CD4-positive, alpha-beta T cell treated with Interleukin-4 for 4 hours (primary cell): ENCODE measurements around the gene SLC6A1.

Experiments used
- DNase-seq: peaks from one replicate; pipeline ENCODE4 v3.0.0-alpha.2; 2020

SLC6A1 gene

GRCh38 chr3:10996345-10997013 is 3.9 kb downstream of the SLC6A1 start:
- no peak for DNase-seq

- no peak for DNase-seq
Measured at GRCh38 chr3:10997196-10997595, 4.6 kb downstream of the SLC6A1 start.

GRCh38 chr3:10998542-10998941 is 6.0 kb downstream of the SLC6A1 start:
- DNase-seq = no peak

GRCh38 chr3:10999221-11000107 is 6.9 kb downstream of the SLC6A1 start:
- no peak for DNase-seq

GRCh38 chr3:11000528-11000927 is 8.0 kb downstream of the SLC6A1 start:
- DNase-seq = no peak

GRCh38 chr3:11001020-11001657 is 8.6 kb downstream of the SLC6A1 start:
- DNase-seq = no peak

GRCh38 chr3:11001658-11002021 is 9.1 kb downstream of the SLC6A1 start:
- DNase-seq = no peak

GRCh38 chr3:11002371-11002807 is 9.8 kb downstream of the SLC6A1 start:
- DNase-seq = no peak

- DNase-seq = no peak
Measured at GRCh38 chr3:11004563-11004962, 12.0 kb downstream of the SLC6A1 start.

GRCh38 chr3:11005686-11006256 is 13.2 kb downstream of the SLC6A1 start:
- no peak for DNase-seq

- no peak for DNase-seq
Measured at GRCh38 chr3:11006986-11007933, 14.7 kb downstream of the SLC6A1 start.

GRCh38 chr3:11009898-11010297 is 17.4 kb downstream of the SLC6A1 start:
- DNase-seq = no peak

- DNase-seq = no peak
Measured at GRCh38 chr3:11010426-11011165, 18.0 kb downstream of the SLC6A1 start.

- DNase-seq = no peak
Measured at GRCh38 chr3:11014253-11014652, 21.7 kb downstream of the SLC6A1 start.

- no peak for DNase-seq
Measured at GRCh38 chr3:11014752-11015151, 22.2 kb downstream of the SLC6A1 start.

- DNase-seq = no peak
Measured at GRCh38 chr3:11015369-11015768, 22.8 kb downstream of the SLC6A1 start.

GRCh38 chr3:11016727-11017126 is 24.2 kb downstream of the SLC6A1 start:
- no peak for DNase-seq

- DNase-seq = no peak
Measured at GRCh38 chr3:11019116-11019819, 26.7 kb downstream of the SLC6A1 start.

GRCh38 chr3:11020764-11021163 is 28.2 kb downstream of the SLC6A1 start:
- DNase-seq = no peak

- no peak for DNase-seq
Measured at GRCh38 chr3:11021611-11022011, 29.1 kb downstream of the SLC6A1 start.

- DNase-seq = no peak
Measured at GRCh38 chr3:11022115-11022514, 29.6 kb downstream of the SLC6A1 start.
